Chondrocyte (in vitro differentiated cells): ENCODE data around the gene RERG. TPM values are rescaled to one million over a fixed set of nuclear protein-coding genes. Genes with fewer than 3 reads are reported as not detected.
"Not testable (repeated sequence)": the region's sequence is repeated elsewhere in the genome, so short reads cannot be mapped to it uniquely, and the experiment has no call there.

Experiments used
- DNase-seq: peaks from one replicate; pipeline ENCODE4 v3.0.0; 2021; ENCODE audit warnings: mixed read lengths, low spot score
- H3K27ac Mint-ChIP-seq: one replicate; pipeline ENCODE4 v1.8.0; 2021; ENCODE audit warnings: mild to moderate bottlenecking, moderate library complexity, mixed read lengths; ENCODE audit not compliant: unreplicated experiment
- H3K27me3 Mint-ChIP-seq: 2 replicates; pipeline ENCODE4 v1.8.0; 2021; ENCODE audit warnings: low read depth, mixed read lengths
- H3K36me3 Mint-ChIP-seq: 2 replicates; pipeline ENCODE4 v1.8.0; 2021; ENCODE audit warnings: low read depth, mixed read lengths
- H3K4me1 Mint-ChIP-seq: 2 replicates; pipeline ENCODE4 v1.8.0; 2021; ENCODE audit warnings: low read depth, mild to moderate bottlenecking, mixed read lengths
- H3K4me3 Mint-ChIP-seq: one replicate; pipeline ENCODE4 v1.8.0; 2021; ENCODE audit warnings: mild to moderate bottlenecking, moderate library complexity, mixed read lengths; ENCODE audit not compliant: unreplicated experiment
- H3K9me3 Mint-ChIP-seq: 2 replicates; pipeline ENCODE4 v1.8.0; 2021; ENCODE audit warnings: low read depth, mixed read lengths
- total RNA-seq: library from RNA; stranded (reverse); gene quantifications from 3 replicates; pipeline ENCODE4 v1.2.1, GENCODE V29; 2021
- TF ChIP-seq, protein P1 (sequence below): fragments of 200-600 bp; sonication (generic); IDR thresholded peaks from 2 replicates; pipeline ENCODE4 v1.5.0; 2021; ENCODE audit warnings: antibody characterized with exemption, mild to moderate bottlenecking, moderate library complexity

Gene RERG
- total RNA-seq, 1 donor from 2014 or later: 10.1 TPM

DNA sequence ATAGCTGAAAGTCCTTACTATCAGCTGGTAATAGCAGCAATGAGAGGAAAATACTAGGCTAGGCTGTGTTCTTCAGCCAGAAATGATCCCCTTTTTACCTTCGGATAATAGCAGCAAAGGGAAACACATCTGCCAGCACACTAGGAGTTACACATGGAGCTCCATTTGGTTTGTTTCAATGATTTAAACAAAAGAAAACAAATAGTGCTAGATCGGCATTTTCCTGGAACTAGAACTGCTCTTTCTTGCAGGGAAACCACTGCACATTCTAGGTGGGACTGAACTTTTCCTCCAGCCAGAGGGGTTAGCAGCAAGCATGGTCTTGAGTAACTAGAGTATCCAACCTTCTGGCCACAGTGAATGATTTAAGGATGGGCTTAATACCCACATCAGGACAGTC lies 130.8 kb downstream of the RERG start:
- no peak for DNase-seq
- H3K27ac Mint-ChIP-seq: no peak overlapping the region
- no peak overlapping the region for H3K4me3 Mint-ChIP-seq
- TF ChIP-seq, protein P1, sequence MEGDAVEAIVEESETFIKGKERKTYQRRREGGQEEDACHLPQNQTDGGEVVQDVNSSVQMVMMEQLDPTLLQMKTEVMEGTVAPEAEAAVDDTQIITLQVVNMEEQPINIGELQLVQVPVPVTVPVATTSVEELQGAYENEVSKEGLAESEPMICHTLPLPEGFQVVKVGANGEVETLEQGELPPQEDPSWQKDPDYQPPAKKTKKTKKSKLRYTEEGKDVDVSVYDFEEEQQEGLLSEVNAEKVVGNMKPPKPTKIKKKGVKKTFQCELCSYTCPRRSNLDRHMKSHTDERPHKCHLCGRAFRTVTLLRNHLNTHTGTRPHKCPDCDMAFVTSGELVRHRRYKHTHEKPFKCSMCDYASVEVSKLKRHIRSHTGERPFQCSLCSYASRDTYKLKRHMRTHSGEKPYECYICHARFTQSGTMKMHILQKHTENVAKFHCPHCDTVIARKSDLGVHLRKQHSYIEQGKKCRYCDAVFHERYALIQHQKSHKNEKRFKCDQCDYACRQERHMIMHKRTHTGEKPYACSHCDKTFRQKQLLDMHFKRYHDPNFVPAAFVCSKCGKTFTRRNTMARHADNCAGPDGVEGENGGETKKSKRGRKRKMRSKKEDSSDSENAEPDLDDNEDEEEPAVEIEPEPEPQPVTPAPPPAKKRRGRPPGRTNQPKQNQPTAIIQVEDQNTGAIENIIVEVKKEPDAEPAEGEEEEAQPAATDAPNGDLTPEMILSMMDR: no peak
- no peaks in the 10 kb centered on the region for H3K9me3 Mint-ChIP-seq
- no peaks in the 10 kb centered on the region for H3K27me3 Mint-ChIP-seq
- no peaks in the 10 kb centered on the region for H3K36me3 Mint-ChIP-seq
- H3K4me1 Mint-ChIP-seq: no peaks in the 10 kb centered on the region

DNA sequence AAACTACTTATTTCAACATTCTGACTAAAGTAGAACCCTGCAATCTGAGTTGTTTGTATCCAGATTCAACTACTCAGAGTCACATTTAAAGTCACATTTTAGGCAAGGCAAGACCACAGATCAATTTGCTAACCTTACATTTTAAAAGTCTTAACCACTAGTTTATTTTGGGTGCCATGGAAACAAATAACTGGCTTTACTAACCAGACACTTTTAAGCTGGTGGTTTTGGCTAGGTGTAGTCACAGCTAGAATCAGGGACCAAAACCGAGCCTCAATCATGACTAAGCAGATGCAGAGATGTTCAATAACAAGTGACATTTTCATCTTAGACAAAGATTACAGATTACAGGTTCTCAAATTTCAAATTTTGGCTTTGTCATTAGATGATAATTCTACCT lies 133.1 kb downstream of the RERG start:
- Mint-ChIP-seq H3K9me3 (no peaks in the 10 kb centered on the region), H3K27me3 (no peaks in the 10 kb centered on the region), H3K27ac (no peak overlapping the region), H3K4me3 (no peak overlapping the region), H3K4me1 (no peaks in the 10 kb centered on the region), H3K36me3 (no peaks in the 10 kb centered on the region)
- TF ChIP-seq, protein P1: no peak
- DNase-seq: no peak

DNA sequence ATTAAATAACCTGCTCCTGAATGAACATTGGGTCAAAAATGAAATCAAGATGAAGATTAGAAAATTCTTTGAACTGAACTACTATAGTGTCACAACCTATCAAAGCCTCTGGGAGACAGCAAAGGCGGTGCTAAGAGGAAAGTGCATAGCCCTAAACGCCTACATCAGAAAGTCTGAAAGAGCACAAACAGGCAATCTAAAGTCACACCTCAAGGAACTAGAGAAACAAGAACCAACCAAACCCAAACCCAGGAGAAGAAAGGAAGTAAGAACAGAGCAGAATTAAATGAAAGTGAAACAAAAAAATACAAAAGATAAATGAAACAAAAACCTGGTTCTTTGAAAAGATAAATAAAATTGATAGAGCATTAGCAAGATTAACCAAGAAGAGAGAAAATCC lies 143.5 kb downstream of the RERG start:
- not testable (repeated sequence) for H3K9me3 Mint-ChIP-seq, DNase-seq, H3K27ac Mint-ChIP-seq, H3K4me1 Mint-ChIP-seq, H3K4me3 Mint-ChIP-seq, H3K27me3 Mint-ChIP-seq, H3K36me3 Mint-ChIP-seq

DNA sequence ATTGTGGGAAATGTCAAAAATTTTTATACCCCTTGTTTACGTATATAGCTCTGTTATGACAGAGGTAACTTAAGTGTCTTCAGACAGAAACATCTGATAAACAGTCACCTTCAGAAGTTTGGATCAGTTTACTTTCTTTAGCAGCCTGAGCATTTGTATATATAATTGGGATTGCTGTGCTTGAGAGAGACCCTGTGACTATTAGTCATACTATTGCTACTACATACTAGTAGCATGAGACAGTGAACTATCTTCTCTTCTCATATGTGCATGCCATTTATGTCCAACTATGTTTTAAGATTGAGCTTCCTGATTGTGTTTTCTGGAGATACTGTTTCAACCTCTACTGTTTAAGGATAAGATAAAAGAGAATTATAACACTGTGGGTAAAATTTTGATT lies 146.9 kb downstream of the RERG start:
- Mint-ChIP-seq H3K4me3 (no peak overlapping the region), H3K27ac (no peak overlapping the region), H3K27me3 (no peaks in the 10 kb centered on the region), H3K9me3 (peaks cover 3% of the 10 kb centered on the region), H3K36me3 (peaks cover 3% of the 10 kb centered on the region), H3K4me1 (no peaks in the 10 kb centered on the region)
- DNase-seq: no peak
- TF ChIP-seq, protein P1: no peak

DNA sequence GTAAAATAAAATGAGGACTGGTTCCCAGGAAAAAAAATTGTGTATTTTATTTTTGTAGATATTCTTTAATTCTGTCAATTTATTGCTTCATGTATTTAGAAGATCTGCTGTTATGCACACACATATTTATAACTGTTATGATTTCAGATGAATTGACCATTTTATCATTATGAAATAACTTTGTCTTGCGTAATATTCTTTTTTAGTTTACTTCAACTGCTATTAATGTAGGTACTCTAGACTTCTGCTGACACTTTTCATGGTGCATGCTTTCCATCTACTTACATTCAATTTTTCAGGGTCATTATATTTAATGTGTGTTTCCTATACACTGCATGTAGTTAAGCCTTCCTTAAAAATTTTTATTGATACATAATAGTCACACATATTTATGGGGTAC lies 162.1 kb downstream of the RERG start:
- Mint-ChIP-seq H3K9me3 (no peaks in the 10 kb centered on the region), H3K27ac (no peak overlapping the region), H3K4me3 (no peak overlapping the region), H3K27me3 (peaks cover 4% of the 10 kb centered on the region), H3K36me3 (no peaks in the 10 kb centered on the region), H3K4me1 (peaks cover 4% of the 10 kb centered on the region)
- TF ChIP-seq, protein P1: no peak
- no peak for DNase-seq

Other genes with a start within 250 kb of the RERG start
- not detected in 3 replicates for gene PDE6H, start 248.4 kb downstream of the RERG start, total RNA-seq
- gene PTPRO, start 101.1 kb upstream of the RERG start, total RNA-seq: 3.0 to 3.9 TPM (median 3.1 TPM) in 3 replicates